Peyer's patch (tissue), 4 donors: Measurements from ENCODE around the gene CILP2.

Experiments used
- CTCF ChIP-seq, 6 experiments: fragments of 450-650 bp in 4 of 6; fragments of 200-600 bp in 2 of 6; sonication (generic) in 1 of 6; IDR thresholded peaks; one replicate each; pipeline ENCODE4 v1.5.1; 2017 to 2019; ENCODE audit warnings: antibody characterized with exemption in 6 of 6, mild to moderate bottlenecking in 3 of 6, moderate library complexity in 1 of 6
- POLR2A ChIP-seq, 2 donors: fragments of 450-650 bp; IDR thresholded peaks; one replicate each; pipeline ENCODE4 v1.5.1; 2017; ENCODE audit warnings: antibody characterized with exemption in 2 of 2, mild to moderate bottlenecking in 2 of 2, moderate library complexity in 2 of 2

DNA sequence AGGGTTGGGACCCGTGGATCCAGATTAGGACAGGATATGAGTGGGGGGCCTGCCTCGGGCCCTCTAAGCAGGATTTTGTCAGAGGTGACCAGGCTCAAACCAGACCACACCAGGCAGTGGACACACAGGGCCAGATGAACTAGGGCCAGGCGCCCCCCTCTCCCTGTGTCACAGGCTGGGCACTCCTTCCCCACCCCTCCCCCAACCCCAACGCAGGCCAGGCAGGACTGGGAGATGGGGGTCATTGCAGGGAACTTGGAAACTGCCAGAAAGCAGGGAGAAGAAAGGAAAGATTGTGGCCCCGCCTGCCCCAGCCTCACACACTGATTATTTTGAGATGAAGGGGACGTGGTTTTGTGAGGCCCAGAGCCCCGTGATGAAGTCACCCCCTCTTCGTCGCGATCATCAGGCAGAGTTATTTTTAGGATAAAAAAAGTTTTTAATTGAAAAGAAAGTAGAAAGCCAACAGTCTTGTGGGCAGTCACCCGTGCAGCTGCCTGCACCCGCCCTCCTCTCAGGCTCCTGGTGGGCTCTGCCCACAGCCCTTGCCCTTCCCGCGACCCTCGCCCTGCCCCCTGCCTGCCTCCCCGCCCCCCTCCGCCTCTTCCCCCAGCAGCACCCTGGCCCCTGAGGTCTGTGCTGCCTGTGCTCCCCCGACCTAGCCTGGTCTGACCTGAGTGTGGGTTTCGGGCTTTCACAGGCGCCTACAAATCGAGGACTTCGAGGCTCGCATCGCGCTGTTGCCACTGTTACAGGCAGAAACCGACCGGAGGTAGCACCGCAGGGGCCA, 11.3 kb upstream of the CILP2 start:
- TF ChIP-seq CTCF (IDR thresholded peaks at IDR 0.05), result no peak
- TF ChIP-seq POLR2A (IDR thresholded peaks at IDR 0.05), result no peak
